GM21717 (cell line): ENCODE measurements around the gene AMIGO3.
A peak's percentile ranks its signal among the peaks of the same experiment; 100 is the strongest.
"Not testable (repeated sequence)": the region's sequence is repeated elsewhere in the genome, so short reads cannot be mapped to it uniquely, and the experiment has no call there.

ENCODE experiments used
- ATAC-seq: cut with Tn5 transposase; IDR thresholded peaks from one replicate; pipeline ENCODE4 v1.9.1; 2021; ENCODE audit warnings: mild to moderate bottlenecking, moderate library complexity; ENCODE audit not compliant: unreplicated experiment

AMIGO3 gene

DNA sequence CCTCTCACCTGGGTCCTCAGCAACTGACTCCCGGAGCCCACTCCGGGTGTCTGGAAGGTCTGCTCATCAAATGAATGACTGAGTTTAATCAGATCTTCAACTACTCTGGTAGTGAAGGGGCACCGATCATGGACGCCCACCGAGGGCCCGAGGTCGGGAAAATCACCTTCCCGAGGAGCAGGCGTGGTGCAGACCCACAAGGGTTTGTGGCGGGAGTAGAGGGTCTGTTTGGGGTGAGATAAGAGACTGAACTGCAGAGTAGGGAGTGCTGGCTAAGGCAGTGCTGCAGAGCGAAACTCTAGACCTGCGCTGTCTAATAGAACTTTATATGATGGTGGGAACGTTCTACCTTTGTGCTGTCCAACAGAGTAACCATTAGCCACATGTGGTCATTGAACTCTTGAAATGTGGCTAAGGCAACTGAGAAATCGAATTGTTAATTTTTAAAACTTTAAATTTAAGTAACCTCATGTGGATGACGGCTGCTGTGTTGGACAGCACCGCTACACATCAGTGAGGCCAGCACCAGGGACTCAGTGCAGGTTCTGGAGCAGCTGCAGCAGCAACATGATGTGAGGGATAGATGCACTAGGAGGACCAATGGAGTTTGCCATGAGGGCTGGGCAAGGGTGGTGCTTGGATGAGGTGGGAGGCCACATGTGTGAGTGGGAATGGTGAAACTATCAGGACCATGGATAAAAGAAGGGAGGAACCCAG, 29.4 kb downstream of the AMIGO3 start:
- not testable (repeated sequence) for ATAC-seq

DNA sequence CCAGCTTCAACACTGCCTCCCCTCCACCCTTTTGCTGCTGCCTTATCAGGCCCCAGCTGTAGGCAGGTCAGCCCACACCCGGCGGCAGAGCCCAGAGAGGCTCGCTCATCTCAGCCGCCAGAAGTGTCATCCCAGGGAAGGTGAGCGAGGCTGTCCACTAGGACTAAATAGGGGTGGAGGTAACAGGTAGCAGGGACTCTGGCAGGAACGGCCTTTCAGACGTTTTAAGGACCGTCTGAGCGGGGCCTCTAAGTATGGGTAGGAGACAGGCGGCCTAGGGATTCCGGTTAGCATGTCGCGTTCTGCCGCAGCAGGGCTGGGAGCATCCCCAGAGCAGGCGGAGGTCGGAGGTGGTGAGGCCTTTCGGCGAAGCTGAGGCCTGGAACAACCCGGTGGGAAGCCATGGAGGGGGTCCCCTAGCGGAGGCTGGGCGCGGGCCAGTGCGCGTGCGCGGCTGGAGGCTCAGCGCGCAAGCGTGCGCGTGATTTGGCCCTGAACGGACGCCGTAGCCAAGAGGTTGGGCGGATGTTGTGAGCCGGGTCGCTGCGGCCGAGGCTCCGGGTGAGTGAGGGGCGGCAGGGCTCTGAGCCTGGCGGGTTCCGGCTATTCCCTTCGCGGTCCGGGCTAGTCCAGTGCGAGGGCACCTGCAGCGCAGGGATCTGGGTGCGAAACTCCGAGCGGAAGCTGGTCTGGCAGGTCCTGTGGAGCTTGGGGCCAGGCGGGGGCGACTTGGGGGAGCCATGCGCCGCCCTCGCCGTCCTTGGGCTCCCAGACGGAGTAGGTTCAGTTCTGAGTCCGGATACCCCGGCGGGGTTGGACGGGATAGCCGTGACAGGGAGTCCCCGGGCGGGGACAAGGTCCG, 30.2 kb downstream of the AMIGO3 start, which contains the start of the genes MST1 and RNF123:
Gene MST1, minus strand, starts transcription at position 429 of the 862 bp plus-strand sequence. CDS start 783 bp downstream, outside the sequence.
Gene RNF123, plus strand, starts transcription at position 512 of the 862 bp plus-strand sequence. CDS start 1,609 bp downstream, outside the sequence.
- ATAC-seq, result peak; percentile 43

DNA sequence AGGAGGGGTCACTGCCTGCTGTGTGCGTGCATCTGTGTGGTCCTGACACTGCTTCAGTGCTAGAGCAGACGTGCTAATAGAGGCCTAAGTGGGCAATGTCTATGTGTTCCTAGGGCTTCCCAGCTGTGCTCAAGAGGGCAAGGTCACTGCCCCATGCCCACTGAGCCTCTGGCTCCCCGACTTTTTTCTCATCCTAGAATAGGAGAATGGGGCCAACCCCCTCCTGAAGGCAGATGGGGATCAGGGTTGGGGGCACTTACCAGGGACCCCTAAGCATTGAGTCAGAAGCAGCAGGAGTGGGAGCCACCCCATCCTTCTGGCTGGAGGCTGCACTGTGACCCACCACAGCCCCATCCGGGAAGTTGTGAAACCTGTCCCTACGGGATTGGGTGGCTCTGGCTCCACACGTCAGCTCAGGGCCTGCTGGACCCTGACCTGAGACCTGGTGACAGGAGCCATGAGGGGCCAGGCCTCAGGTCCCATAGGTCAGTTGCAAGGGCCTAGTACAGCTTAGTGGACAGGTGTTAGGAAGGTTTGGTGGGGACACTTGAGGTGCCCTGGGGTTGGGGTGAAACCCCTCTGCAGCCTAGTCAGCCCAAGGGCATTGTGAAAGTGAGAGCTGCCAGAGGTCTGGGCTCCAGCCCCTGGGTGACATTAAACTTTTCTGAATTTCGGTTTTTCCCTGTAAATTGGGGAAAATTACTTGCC, 31.0 kb downstream of the AMIGO3 start:
- ATAC-seq, result peak; percentile 3

- ATAC-seq, result not testable (repeated sequence)
Observed at GRCh38 chr3:49687424-49687795, 32.1 kb downstream of the AMIGO3 start.

GRCh38 chr3:49686769-49687423, 32.6 kb downstream of the AMIGO3 start:
- ATAC-seq, result not testable (repeated sequence)

GRCh38 chr3:49686346-49686745, 33.1 kb downstream of the AMIGO3 start:
- not testable (repeated sequence) for ATAC-seq

GRCh38 chr3:49685846-49686245, 33.6 kb downstream of the AMIGO3 start:
- ATAC-seq, result not testable (repeated sequence)

GRCh38 chr3:49685103-49685502, 34.4 kb downstream of the AMIGO3 start:
- ATAC-seq, result not testable (repeated sequence)

GRCh38 chr3:49684453-49684852, 35.0 kb downstream of the AMIGO3 start:
- not testable (repeated sequence) for ATAC-seq

- ATAC-seq, result no peak
Observed at GRCh38 chr3:49683162-49683561, 36.3 kb downstream of the AMIGO3 start.

DNA sequence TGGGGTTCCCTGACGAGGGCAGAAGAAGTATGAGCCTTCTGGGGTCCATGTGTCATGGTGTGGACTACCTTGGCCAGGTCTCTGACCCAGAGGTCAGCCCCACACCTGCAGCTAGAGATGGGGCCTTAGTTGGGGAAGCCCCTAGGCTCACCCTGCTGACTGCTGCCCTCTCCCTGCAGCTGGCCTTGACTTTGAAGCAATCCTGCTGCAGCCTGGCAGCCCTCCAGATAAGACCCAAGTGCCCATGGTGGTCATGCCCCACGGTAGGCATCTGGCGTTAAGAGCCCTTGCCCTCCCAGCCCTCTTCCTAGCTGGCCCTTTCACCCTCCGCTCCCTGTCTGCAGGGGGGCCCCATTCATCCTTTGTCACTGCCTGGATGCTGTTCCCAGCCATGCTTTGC, 37.9 kb downstream of the AMIGO3 start:
- ATAC-seq, result no peak

- ATAC-seq, result no peak
Observed at GRCh38 chr3:49681232-49681522, 38.3 kb downstream of the AMIGO3 start.

DNA sequence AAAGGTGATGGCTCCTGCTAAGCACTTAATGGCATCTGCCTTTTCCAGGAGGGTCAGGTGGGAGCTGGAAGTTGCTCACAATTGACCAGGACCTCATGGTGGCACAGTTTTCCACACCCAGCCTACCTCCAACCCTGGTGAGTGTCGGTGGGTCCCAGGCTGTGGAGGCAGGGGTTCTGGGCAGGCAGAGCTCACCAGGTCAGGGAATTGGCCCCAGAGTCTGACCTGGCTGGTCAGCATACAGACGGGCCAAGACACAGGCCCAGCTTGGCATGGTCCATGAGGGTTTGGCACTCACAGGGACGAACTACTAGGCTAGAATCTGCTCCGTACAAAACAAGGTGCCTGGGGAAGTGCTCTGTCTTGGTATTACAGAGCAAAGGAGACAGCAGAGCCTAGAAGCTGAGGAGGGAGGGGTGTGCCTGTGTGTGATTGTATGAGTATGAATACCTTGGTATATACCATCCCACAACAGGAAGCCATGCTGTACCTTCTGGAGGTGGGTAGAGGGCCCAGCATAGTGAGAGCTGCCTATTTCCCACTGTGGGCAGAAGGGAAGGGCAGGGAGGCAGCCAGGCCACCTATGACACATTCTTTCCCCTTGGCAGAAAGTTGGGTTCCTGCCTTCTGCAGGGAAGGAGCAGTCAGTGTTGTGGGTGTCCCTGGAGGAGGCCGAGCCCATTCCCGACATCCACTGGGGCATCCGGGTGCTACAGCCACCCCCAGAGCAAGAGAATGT, 38.8 kb downstream of the AMIGO3 start:
- no peak for ATAC-seq

GRCh38 chr3:49675912-49676311, 43.6 kb downstream of the AMIGO3 start:
- no peak for ATAC-seq

DNA sequence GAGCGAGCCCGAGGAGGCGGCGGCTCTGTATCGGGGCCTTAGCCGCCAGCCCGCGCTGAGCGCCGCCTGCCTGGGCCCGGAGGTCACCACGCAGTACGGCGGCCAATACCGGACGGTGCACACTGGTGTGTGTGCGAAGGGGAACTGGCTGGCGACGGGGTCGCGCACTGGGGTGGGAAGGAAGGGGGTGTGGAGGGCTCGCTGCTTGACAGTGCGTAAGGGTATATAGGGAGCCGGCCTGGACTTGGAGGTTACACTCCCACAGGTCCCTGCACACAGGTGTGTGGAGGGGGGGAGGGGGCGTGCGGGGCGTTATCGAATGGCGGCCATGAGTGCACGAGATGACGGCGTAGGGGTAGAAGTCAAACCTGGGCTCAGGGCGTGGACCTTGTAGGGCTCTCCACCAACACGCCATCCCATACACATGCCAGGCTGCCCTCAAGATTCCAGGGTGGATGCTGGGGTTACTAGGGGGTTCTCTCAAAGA, 44.9 kb downstream of the AMIGO3 start:
- peak; percentile 6 for ATAC-seq

- peak; percentile 71 for ATAC-seq
Observed at GRCh38 chr3:49673715-49674496, 45.6 kb downstream of the AMIGO3 start, which contains the start of gene APEH. TSS of gene APEH (plus strand) at chr3:49674351. CDS start at chr3:49674402, 51 bp downstream.

GRCh38 chr3:49673121-49673714, 46.3 kb downstream of the AMIGO3 start:
- peak; percentile 1 for ATAC-seq
